GM12878 (cell line): ENCODE measurements around the gene LTN1. TPM values are rescaled to one million over a fixed set of nuclear protein-coding genes. Genes with fewer than 3 reads are reported as not detected.

Experiments
- ATAC-seq: fragments of 200-7000 bp; cut with Tn5 transposase; 3 replicates; pipeline ENCODE4 v1.9.1; 2020; ENCODE audit warnings: mild to moderate bottlenecking, moderate library complexity
- BruUV-seq: library from RNA; stranded (reverse); fragments of 400-500 nt; replicated peaks from 2 replicates; lab custom pipeline; 2021; lab: Mats Ljungman, UMichigan
- CTCF ChIA-PET: fragments of 300-600 bp; sonication (Branson Sonifier 250); formaldehyde crosslinking; extraction: SDS; loops from one replicate; lab custom pipeline; 2021; ENCODE audit warnings: inconsistent platforms; lab: Yijun Ruan, JAX
- POLR2A ChIA-PET: fragments of 350-600 bp; formaldehyde crosslinking; extraction: SDS; loops from one replicate; lab custom pipeline; 2021; ENCODE audit warnings: inconsistent platforms; lab: Charles Lee
- RAD21 ChIA-PET: fragments of 300-600 bp; sonication (Branson Sonifier 250); formaldehyde crosslinking; loops from one replicate; lab custom pipeline; 2023; ENCODE audit warnings: antibody characterized with exemption; ENCODE audit not compliant: unreplicated experiment; lab: Charles Lee
- SMC1A ChIA-PET: fragments of 300-600 bp; sonication (Branson Sonifier 250); formaldehyde crosslinking; loops from one replicate; lab custom pipeline; 2023; ENCODE audit not compliant: unreplicated experiment, uncharacterized antibody; lab: Charles Lee
- DNase-seq: peaks from one replicate; pipeline ENCODE4 v3.0.0-alpha.2; 2011; ENCODE audit warnings: low read depth, low spot score
- FAIRE-seq: peaks from 3 replicates; lab custom pipeline; 2011; peaks lifted over from hg19 to GRCh38; lab: Jason Lieb, UNC
- H2AFZ ChIP-seq: 2 replicates; pipeline ENCODE4 v1.6.0; 2011; ENCODE audit warnings: low read depth, low read length, control low read depth; ENCODE audit not compliant: control insufficient read depth
- H3K27ac ChIP-seq: 2 replicates; pipeline ENCODE4 v1.5.1; 2011; ENCODE audit warnings: control low read depth; ENCODE audit not compliant: control insufficient read depth, insufficient read depth
- H3K27me3 ChIP-seq, 2 experiments: replicated peaks in 1 of 2; 2 replicates each; pipeline versions ENCODE4 v1.6.0 to v1.6.1; 2011; ENCODE audit warnings: low read length in 1 of 2; ENCODE audit not compliant: control insufficient read depth in 2 of 2, insufficient read depth in 2 of 2
- H3K36me3 ChIP-seq, 2 experiments: 2 replicates each; pipeline ENCODE4 v1.5.1; 2011; ENCODE audit warnings: low read length in 1 of 2; ENCODE audit not compliant: control insufficient read depth in 2 of 2, insufficient read depth in 2 of 2
- H3K4me1 ChIP-seq: 2 replicates; pipeline ENCODE4 v1.6.1; 2011; ENCODE audit warnings: mild to moderate bottlenecking, low read length, moderate library complexity, mixed read lengths; ENCODE audit not compliant: control insufficient read depth, insufficient read depth
- H3K4me2 ChIP-seq: 2 replicates; pipeline ENCODE4 v1.6.0; 2011; ENCODE audit warnings: control low read depth; ENCODE audit not compliant: control insufficient read depth, insufficient read depth
- H3K4me3 ChIP-seq: fragments of 200-600 bp; sonication (generic); 2 replicates; pipeline ENCODE4 v1.5.1; 2016
- H3K79me2 ChIP-seq: 2 replicates; pipeline ENCODE4 v1.6.0; 2011; ENCODE audit warnings: low read length; ENCODE audit not compliant: control insufficient read depth, insufficient read depth
- H3K9ac ChIP-seq: 2 replicates; pipeline ENCODE4 v1.8.0; 2011; ENCODE audit warnings: low read length, control low read depth, mixed read lengths; ENCODE audit not compliant: control insufficient read depth, insufficient read depth
- H3K9me3 ChIP-seq: replicated peaks from 3 replicates; pipeline ENCODE4 v1.5.1; 2011; ENCODE audit warnings: mild to moderate bottlenecking, low read length; ENCODE audit not compliant: control insufficient read depth, insufficient read depth
- H4K20me1 ChIP-seq: 2 replicates; pipeline ENCODE4 v1.6.0; 2011; ENCODE audit not compliant: control insufficient read depth, insufficient read depth
- ATF2 ChIP-seq: IDR thresholded peaks from 2 replicates; pipeline ENCODE4 v1.6.1; 2012; ENCODE audit warnings: low read length, inconsistent platforms
- CEBPZ ChIP-seq: fragments of 150-350 bp; IDR thresholded peaks from 2 replicates; pipeline ENCODE4 v1.6.1; 2016; ENCODE audit warnings: low read depth, low read length
- CUX1 ChIP-seq: IDR thresholded peaks from 2 replicates; pipeline ENCODE4 v1.6.1; 2012; ENCODE audit warnings: improper control_type of control experiment, low read depth, low read length; ENCODE audit not compliant: insufficient replicate concordance
- DPF2 ChIP-seq: fragments of 450-650 bp; IDR thresholded peaks from 2 replicates; pipeline ENCODE4 v1.6.1; 2017; ENCODE audit warnings: mild to moderate bottlenecking
- KLF5 ChIP-seq: fragments of 450-650 bp; IDR thresholded peaks from 2 replicates; pipeline ENCODE4 v1.6.1; 2014; ENCODE audit warnings: mild to moderate bottlenecking; ENCODE audit not compliant: partially characterized antibody
- MTA2 ChIP-seq: fragments of 450-650 bp; IDR thresholded peaks from 2 replicates; pipeline ENCODE4 v1.6.1; 2016; ENCODE audit warnings: low read depth, mild to moderate bottlenecking, moderate library complexity
- NRF1 ChIP-seq: conservative IDR thresholded peaks from 2 replicates; pipeline ENCODE4 v1.6.1; 2011; ENCODE audit warnings: mild to moderate bottlenecking, low read depth, low read length, improper control_type of control experiment
- RAD21 ChIP-seq: IDR thresholded peaks from 2 replicates; pipeline ENCODE4 v1.6.1; 2011; ENCODE audit warnings: mild to moderate bottlenecking, low read depth, low read length, moderate library complexity; ENCODE audit not compliant: insufficient read depth
- SREBF2 ChIP-seq: IDR thresholded peaks from 2 replicates; pipeline ENCODE4 v1.6.1; 2012; ENCODE audit warnings: mild to moderate bottlenecking, low read length
- USF2 ChIP-seq: IDR thresholded peaks from 2 replicates; pipeline ENCODE4 v1.6.1; 2011; ENCODE audit warnings: low read depth, low read length, improper control_type of control experiment, borderline replicate concordance
- WGBS: methylation state at CpG from one replicate; pipeline ENCODE4 v1.1.6; 2016; ENCODE audit warnings: low lambda C conversion rate; ENCODE audit not compliant: insufficient replicate concordance, insufficient coverage; ENCODE audit errors: missing lambda C conversion rate; 5-methylcytosine and 5-hydroxymethylcytosine counted together
- in situ Hi-C: fragments of 300-500 bp; cut with MboI; formaldehyde crosslinking; loops from 9 replicates; pipeline ENCODE4 v1.14.3; 2018; ENCODE audit warnings: mixed read lengths
- intact Hi-C: fragments of 100-400 bp; cut with micrococcal nuclease; formaldehyde crosslinking; loops from one replicate; pipeline ENCODE4 v1.14.2; 2022; ENCODE audit not compliant: unreplicated experiment
- polyA plus RNA-seq, 11 experiments: library from polyadenylated mRNA; depleted of rRNA in 4 of 11; unstranded in 6 of 11; stranded (reverse) in 5 of 11; fragments of >200 nt; fragmentation: Nextera tagmentation in 4 of 11; fragmentation: Illumina TruSeq in 1 of 11; extraction: Ambion mirVana in 4 of 11; extraction: Trizol in 1 of 11; gene quantifications; 1 replicate in 1 of 11; 2 replicates in 10 of 11; pipeline versions ENCODE4 v1.2.1 to v1.2.3, GENCODE V29; 2011 to 2016; ENCODE audit warnings: inconsistent platforms in 2 of 11, missing spikeins in 2 of 11, low read depth in 1 of 11
- total RNA-seq, 4 experiments: library from RNA; depleted of rRNA in 3 of 4; stranded (reverse); fragments of >200 nt in 3 of 4; fragmentation: Illumina TruSeq in 1 of 4; extraction: Trizol in 1 of 4; gene quantifications; 2 replicates each; pipeline versions ENCODE4 v1.2.1 to v1.2.3, GENCODE V29; 2013 to 2021

Gene LTN1
- total and polyA plus RNA-seq, 10 of the 15 experiments (the other 5 are each of a cell fraction or from before 2014, with no cell fraction given): 3.5 to 17.3 (median 12.3) TPM

- ATAC-seq (no peak), FAIRE-seq (no peak), DNase-seq (no peak)
- Histone ChIP-seq H3K27ac (no peak overlapping the region), H3K36me3 (peaks cover 0 to 15% of the 10 kb centered on the region in 2 experiments; a peak in 3 of 4 replicates), H4K20me1 (no peaks in the 10 kb centered on the region), H3K79me2 (no peaks in the 10 kb centered on the region), H3K27me3 (no peaks in the 10 kb centered on the region), H3K9ac (no peak overlapping the region), H2AFZ (no peak overlapping the region), H3K4me1 (peaks cover 9% of the 10 kb centered on the region; the same call in 1 of the 2 replicates), H3K4me3 (no peak overlapping the region), H3K4me2 (no peak overlapping the region), H3K9me3 (no peaks in the 10 kb centered on the region)
- intact Hi-C loops (no loop called here), in situ Hi-C loops (no loop called here)
- 88% methylated on average over 1 of the region's 1 CpG for WGBS
- ChIA-PET RAD21 (no interaction called here), SMC1A (interaction anchor here (1.8 kb wide), 1 partner anchor 13 kb away, joined by 6 read pairs; no protein-coding TSS in a partner anchor), POLR2A (no interaction called here), CTCF (interaction anchor here (0.7 kb wide), 1 partner anchor 13 kb away, joined by 4 read pairs; no protein-coding TSS in a partner anchor)
- BruUV-seq: no TSS peak
- no peak for TF ChIP-seq NRF1
- no peak for TF ChIP-seq RAD21
- TF ChIP-seq MTA2: no peak
- no peak for TF ChIP-seq KLF5
- no peak for TF ChIP-seq DPF2
- no peak for TF ChIP-seq SREBF2
- TF ChIP-seq CUX1: no peak
- no peak for TF ChIP-seq ATF2
- TF ChIP-seq CEBPZ: no peak
- TF ChIP-seq USF2: no peak
Measured at GRCh38 chr21:28952686-28953085, 40.0 kb downstream of the LTN1 start.
